Suprapubic skin (tissue), 4 donors: Measurements from ENCODE around the gene SOCS1. TPM values are rescaled to one million over a fixed set of nuclear protein-coding genes. Genes with fewer than 3 reads are reported as not detected.
"Not testable (repeated sequence)": the region's sequence is repeated elsewhere in the genome, so short reads cannot be mapped to it uniquely, and the experiment has no call there.

ENCODE experiments used
- DNase-seq, 2 donors: peaks; one replicate each; pipeline ENCODE4 v3.0.0-alpha.2; 2019; ENCODE audit warnings: low spot score in 2 of 2
- H3K27ac ChIP-seq: fragments of 200-600 bp; sonication (generic); one replicate; pipeline ENCODE4 v1.5.1; 2019
- H3K27me3 ChIP-seq: fragments of 200-600 bp; sonication (generic); one replicate; pipeline ENCODE4 v1.5.1; 2019
- H3K36me3 ChIP-seq: fragments of 200-600 bp; sonication (generic); one replicate; pipeline ENCODE4 v1.5.1; 2019
- H3K4me1 ChIP-seq: fragments of 200-600 bp; sonication (generic); one replicate; pipeline ENCODE4 v1.5.1; 2019
- H3K4me3 ChIP-seq: fragments of 200-600 bp; sonication (generic); one replicate; pipeline ENCODE4 v1.5.1; 2019; ENCODE audit warnings: mild to moderate bottlenecking
- H3K9me3 ChIP-seq: fragments of 200-600 bp; sonication (generic); one replicate; pipeline ENCODE4 v1.5.1; 2019
- EP300 ChIP-seq: sonication (generic); formaldehyde crosslinking; IDR thresholded peaks from one replicate; pipeline ENCODE4 v1.6.1; 2017; ENCODE audit warnings: antibody characterized with exemption
- POLR2A ChIP-seq, 2 donors: fragments of 450-650 bp; IDR thresholded peaks; one replicate each; pipeline ENCODE4 v1.6.1; 2017; ENCODE audit warnings: antibody characterized with exemption in 2 of 2, mild to moderate bottlenecking in 2 of 2, moderate library complexity in 2 of 2
- POLR2AphosphoS5 ChIP-seq, 3 donors: sonication (generic); formaldehyde crosslinking; IDR thresholded peaks; one replicate each; pipeline ENCODE4 v1.6.1; 2017; ENCODE audit warnings: antibody characterized with exemption in 3 of 3
- WGBS: methylation state at CpG from one replicate; pipeline ENCODE4 v1.1.5; 2018; 5-methylcytosine and 5-hydroxymethylcytosine counted together
- total RNA-seq, 4 donors: library from RNA; depleted of rRNA; stranded (reverse); fragments of >200 nt; gene quantifications; one replicate each; pipeline ENCODE4 v1.1.0, GENCODE V29; 2016
- TF ChIP-seq, protein P1 (sequence below), 2 donors: fragments of 200-600 bp in 1 of 2; fragments of 450-650 bp in 1 of 2; sonication (generic) in 1 of 2; IDR thresholded peaks; one replicate each; pipeline ENCODE4 v1.5.1; 2016 to 2019; ENCODE audit warnings: antibody characterized with exemption in 2 of 2, mild to moderate bottlenecking in 1 of 2, moderate library complexity in 1 of 2

The SOCS1 gene
- total RNA-seq, 4 donors from 2014 or later, result 3.9 to 15.4 (median 7.5) TPM

DNA sequence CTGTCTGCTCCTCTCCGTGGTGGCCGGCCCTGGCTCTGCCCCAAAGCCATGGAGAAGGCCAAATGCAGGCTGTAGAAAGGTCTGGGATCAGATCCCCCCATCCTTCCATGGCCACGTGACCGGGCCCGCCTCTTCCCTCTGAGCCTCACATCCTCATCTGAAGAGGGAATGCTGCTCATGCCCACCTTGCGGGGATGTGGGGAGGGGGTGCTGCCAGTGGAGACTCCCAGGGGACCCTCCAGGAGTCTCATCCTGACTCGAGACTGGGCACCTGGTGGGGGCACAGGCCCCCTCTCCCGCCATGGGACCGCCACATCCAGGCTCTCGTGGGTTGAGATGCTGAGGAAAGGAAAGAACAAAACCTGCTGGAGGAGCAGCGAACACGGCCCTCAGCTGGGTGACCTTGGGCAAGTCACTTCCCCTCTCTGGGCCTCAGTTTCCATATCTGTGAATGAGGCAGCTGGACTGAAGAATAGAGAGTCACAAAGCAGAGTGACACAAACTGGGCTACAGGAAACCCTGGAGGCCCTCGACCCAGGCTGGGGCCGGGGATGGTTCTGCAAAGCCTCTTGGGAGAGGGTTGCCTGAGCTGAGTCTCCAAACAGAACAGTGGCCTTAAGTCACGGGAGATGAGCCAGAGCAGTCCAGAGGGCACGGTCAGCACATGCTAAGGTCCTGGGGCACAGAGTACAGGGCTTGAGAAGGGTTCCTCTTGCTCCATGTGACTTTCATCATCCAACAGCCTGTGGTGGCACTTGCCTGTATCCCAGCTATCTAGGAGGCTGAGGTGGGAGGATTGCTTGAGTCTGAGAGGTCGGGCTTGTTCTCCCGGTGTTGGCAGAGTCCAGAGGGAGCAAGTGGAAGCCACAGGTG lies 30.1 kb downstream of the SOCS1 start:
- peaks cover 36% of the 10 kb centered on the region for H3K4me1 ChIP-seq
- TF ChIP-seq POLR2A (IDR thresholded peaks at IDR 0.05) (no peak), EP300 (no peak), POLR2AphosphoS5 (IDR thresholded peaks at IDR 0.05) (no peak)
- TF ChIP-seq, protein P1, sequence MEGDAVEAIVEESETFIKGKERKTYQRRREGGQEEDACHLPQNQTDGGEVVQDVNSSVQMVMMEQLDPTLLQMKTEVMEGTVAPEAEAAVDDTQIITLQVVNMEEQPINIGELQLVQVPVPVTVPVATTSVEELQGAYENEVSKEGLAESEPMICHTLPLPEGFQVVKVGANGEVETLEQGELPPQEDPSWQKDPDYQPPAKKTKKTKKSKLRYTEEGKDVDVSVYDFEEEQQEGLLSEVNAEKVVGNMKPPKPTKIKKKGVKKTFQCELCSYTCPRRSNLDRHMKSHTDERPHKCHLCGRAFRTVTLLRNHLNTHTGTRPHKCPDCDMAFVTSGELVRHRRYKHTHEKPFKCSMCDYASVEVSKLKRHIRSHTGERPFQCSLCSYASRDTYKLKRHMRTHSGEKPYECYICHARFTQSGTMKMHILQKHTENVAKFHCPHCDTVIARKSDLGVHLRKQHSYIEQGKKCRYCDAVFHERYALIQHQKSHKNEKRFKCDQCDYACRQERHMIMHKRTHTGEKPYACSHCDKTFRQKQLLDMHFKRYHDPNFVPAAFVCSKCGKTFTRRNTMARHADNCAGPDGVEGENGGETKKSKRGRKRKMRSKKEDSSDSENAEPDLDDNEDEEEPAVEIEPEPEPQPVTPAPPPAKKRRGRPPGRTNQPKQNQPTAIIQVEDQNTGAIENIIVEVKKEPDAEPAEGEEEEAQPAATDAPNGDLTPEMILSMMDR (IDR thresholded peaks at IDR 0.05), result no peak
- no peak overlapping the region for H3K27ac ChIP-seq
- no peaks in the 10 kb centered on the region for H3K36me3 ChIP-seq
- H3K27me3 ChIP-seq, result no peaks in the 10 kb centered on the region
- 80% methylated on average over 16 of the region's 18 CpGs for WGBS
- no peak overlapping the region for H3K4me3 ChIP-seq
- DNase-seq, result no peak
- no peaks in the 10 kb centered on the region for H3K9me3 ChIP-seq

DNA sequence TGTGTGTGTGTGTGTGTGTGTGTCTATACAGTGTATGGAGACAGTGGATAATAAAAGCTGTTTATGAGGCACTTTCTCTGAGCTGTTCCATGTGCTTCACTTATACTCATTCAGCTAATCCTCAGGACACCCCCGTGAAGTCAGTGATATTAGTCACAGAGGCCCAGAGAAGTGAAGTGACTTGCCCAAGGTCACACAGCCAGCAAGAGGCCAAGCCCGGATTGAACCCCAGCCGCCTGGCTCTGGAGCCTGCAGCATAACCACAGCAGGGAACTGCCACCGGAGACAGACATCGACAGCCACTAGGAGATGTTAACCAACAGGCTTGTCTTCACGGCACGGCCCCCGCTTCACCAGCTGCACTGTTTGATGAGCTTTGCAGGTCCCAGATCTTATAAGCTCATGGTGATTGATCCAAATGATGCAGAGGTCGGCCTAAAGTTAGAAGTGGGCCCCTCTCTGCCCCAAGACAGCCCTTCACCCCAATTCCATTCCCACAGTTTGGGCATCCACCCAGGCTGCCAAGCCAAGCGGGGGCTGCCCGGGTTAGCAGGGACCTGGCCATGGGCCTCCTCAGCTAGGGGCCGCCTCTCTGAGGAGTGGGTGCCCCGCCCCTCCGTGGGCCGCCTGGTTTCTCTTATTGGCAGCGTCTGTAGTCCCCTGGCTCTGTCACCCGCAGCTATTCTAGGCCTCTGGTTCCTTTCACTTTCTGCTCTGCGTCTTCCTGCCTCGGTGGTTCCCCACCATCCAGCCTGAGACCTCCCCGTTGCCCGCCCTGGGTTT lies 30.9 kb downstream of the SOCS1 start:
- no peak for TF ChIP-seq POLR2AphosphoS5 (IDR thresholded peaks at IDR 0.05)
- no peak for DNase-seq
- Histone ChIP-seq H3K27me3 (no peaks in the 10 kb centered on the region), H3K4me3 (no peak overlapping the region), H3K36me3 (no peaks in the 10 kb centered on the region), H3K27ac (peak overlapping the region; percentile 66), H3K4me1 (peaks cover 36% of the 10 kb centered on the region), H3K9me3 (no peaks in the 10 kb centered on the region)
- WGBS, result 65% methylated on average over 20 of the region's 21 CpGs

DNA sequence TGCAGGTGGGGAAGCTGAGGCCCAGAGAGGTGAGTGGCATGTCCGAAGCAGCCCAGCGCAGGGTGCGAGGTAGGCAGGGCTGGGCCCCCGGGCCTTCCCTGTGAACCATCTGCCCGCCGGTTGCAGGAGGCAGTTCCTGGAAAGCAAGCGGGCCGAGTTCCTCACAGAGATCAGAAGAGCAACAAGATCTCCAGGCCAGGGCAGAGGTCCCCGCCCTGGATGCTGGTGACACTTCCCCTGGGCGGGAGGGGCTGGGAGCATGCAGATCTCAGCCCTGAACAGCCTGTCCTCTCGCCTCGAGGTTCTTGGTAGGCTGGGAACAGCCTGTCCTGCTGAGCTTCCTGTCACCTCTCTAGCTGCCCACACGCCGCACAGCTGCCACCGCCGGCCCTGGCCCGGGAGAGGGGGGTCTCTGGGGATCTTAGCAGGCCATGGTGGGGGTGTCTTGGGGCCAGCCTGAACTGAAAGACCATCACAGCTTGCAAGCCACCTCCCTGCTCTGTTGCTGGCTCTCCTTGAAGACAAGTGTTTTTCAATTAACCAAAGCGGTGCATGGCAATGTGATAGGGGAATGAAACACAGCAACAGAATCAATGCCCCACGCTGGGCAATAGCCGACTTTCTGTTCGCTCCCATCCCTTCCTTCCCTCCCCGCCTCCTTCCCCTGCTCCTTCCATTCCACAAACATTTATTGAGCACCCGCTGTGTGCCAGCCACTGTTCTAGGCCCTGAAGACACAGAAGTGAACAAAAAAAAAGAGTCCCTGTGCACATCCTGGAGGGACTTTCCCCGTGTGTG lies 31.7 kb downstream of the SOCS1 start:
- H3K4me1 ChIP-seq, result peaks cover 29% of the 10 kb centered on the region
- peak; percentile 87 to 90 for DNase-seq
- H3K4me3 ChIP-seq, result no peak overlapping the region
- WGBS, result 64% methylated on average over 20 of the region's 24 CpGs
- TF ChIP-seq POLR2AphosphoS5 (IDR thresholded peaks at IDR 0.05), result peak in 1 of 3 donors; percentile 94
- no peak for TF ChIP-seq EP300
- no peak for TF ChIP-seq POLR2A (IDR thresholded peaks at IDR 0.05)
- H3K27ac ChIP-seq, result peak overlapping the region; percentile 66
- H3K9me3 ChIP-seq, result no peaks in the 10 kb centered on the region
- H3K36me3 ChIP-seq, result no peaks in the 10 kb centered on the region
- no peaks in the 10 kb centered on the region for H3K27me3 ChIP-seq

DNA sequence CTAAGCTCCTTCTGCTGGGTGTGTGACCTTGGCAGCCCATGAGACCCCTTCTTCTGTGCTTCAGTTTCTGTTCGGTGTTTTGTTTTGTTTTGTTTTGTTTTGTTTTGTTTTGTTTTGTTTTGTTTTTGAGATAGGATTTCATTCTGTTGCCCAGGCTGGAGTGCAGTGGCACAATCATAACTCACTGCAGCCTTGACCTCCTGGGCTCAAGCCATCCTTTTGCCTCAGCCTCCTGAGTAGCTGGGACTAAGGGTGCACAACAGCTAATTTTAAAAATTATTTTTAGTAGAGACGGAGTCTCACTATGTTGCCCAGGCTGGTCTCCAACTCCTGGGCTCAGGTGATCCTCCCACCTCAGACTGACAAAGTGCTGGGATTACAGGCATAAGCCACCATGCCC lies 35.5 kb downstream of the SOCS1 start:
- H3K4me3 ChIP-seq, H3K36me3 ChIP-seq, H3K27me3 ChIP-seq, H3K27ac ChIP-seq, DNase-seq, H3K9me3 ChIP-seq: not testable (repeated sequence)
- peaks cover 25% of the 10 kb centered on the region for H3K4me1 ChIP-seq
- 82% methylated on average over 2 of the region's 2 CpGs for whole genome bisulfite sequencing

DNA sequence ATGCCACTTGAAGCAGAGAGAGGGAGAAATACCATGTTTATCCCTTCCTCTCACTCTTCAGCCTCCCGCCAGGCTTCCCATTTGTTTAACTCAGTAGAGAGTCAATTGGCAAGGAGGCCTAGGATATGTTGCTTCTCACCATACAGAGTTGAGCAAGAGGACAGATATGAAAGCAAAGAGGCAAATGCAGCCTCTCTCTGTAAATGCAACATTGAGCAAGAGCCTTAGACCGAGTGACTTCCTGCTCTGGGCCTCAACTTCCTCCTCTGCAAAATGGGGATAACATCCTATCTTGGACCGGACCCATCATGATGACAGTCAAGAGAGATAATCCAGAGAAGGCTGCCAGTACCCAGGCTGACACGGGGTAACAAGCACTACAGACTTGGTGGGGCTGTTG lies 36.8 kb downstream of the SOCS1 start:
- no peak overlapping the region for H3K4me3 ChIP-seq
- H3K27me3 ChIP-seq, result no peaks in the 10 kb centered on the region
- H3K4me1 ChIP-seq, result peaks cover 12% of the 10 kb centered on the region
- TF ChIP-seq POLR2AphosphoS5 (IDR thresholded peaks at IDR 0.05) (no peak), EP300 (no peak), POLR2A (IDR thresholded peaks at IDR 0.05) (no peak)
- TF ChIP-seq, protein P1 (IDR thresholded peaks at IDR 0.05), result no peak
- WGBS, result 79% methylated on average over 4 of the region's 4 CpGs
- no peak for DNase-seq
- H3K9me3 ChIP-seq, result peaks cover 2% of the 10 kb centered on the region
- no peak overlapping the region for H3K27ac ChIP-seq
- H3K36me3 ChIP-seq, result no peaks in the 10 kb centered on the region

DNA sequence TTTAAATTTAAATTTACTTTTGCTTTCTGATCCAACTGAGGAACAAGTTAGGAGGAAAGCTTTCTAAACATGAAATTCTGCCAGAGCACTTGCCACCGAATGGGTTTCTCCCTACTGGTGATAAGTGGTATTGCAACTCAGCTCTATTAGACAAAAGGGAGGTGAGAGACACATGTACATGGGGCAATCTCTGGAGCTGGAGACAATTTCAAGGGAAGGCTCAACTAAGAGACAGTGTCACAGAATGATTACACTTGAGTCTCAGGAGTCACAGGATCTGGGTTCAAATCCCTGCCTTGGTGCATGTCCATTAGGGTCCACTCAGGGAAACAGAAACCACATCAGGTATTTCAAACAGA lies 37.4 kb downstream of the SOCS1 start:
- WGBS, result 73% methylated on average over 1 of the region's 1 CpG
- Histone ChIP-seq H3K9me3 (peaks cover 2% of the 10 kb centered on the region), H3K36me3 (no peaks in the 10 kb centered on the region), H3K4me3 (no peak overlapping the region), H3K4me1 (peaks cover 6% of the 10 kb centered on the region), H3K27me3 (no peaks in the 10 kb centered on the region), H3K27ac (no peak overlapping the region)
- no peak for DNase-seq
- TF ChIP-seq, protein P1 (IDR thresholded peaks at IDR 0.05), result peak in 1 of 2 donors; percentile 15
- TF ChIP-seq EP300, result no peak
